Measurements from ENCODE around the gene RBPMS2.

RBPMS2 gene

DNA sequence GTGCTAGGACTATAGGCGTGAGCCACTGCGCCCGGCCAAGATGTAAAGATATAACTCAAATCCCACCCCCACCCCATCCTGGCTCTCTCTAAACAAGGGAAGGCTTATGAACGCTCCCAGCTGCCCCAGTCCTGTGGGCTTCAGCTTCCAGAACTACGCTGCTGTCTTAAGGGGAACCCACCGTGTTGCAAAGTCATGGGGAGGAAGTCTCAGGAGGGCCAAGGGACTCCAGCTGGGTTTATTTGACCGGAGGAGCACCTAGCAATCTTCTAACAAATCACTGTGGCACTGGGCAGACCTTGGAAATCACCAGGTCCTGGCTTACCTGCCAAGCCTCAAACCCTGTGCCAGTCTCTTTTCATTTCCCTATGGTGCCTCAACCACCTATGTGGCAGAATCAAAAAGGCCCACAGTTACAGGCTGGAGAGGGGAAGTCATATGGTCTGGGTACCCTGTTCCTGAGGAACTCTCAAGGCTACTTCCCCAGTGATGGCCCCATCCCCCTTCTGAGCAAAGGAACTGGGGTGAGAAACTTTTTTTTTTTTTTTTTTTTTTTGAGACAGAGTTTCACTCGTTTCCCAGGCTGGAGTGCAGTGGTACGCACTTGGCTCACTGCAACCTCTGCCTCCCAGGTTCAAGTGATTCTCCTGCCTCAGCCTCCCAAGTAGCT lies 83.4 kb downstream of the RBPMS2 start:
- DNase-seq (ENCODE audit: low spot score) = no peak

DNA sequence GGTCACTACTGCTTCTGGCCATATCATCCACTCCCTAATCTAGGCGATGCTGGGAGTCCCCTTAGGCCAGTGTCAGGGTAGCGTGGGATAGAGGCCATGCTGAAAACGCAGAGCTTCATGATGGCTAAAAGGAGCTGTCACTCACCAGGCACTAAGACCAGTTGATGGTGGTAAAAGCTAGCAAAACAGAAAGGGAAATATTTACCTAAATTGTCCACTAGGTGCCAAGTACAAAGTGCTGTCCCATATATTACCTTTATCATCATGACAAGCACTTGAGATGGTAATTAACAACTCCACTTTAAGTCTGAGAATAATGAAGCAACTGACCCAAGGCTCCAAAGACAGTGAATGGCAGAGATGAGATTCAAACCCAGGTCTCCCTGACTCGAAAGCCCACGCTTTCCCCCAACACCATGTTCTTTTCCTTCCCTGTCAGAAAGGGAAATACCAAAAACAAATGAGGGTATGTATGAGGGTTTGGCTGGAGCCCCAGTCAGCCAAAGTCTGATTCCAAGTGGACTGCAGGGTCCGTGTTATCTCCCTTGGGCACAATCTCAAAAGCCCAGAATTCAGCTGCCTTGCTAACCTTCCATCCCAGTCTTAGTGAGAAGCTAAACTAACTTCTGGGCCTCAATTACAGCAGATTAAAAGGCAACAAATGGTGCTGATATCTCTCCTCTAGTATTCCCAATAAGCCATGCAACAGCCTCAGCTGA lies 84.7 kb downstream of the RBPMS2 start:
- no peak for DNase-seq (ENCODE audit: low spot score)

DNA sequence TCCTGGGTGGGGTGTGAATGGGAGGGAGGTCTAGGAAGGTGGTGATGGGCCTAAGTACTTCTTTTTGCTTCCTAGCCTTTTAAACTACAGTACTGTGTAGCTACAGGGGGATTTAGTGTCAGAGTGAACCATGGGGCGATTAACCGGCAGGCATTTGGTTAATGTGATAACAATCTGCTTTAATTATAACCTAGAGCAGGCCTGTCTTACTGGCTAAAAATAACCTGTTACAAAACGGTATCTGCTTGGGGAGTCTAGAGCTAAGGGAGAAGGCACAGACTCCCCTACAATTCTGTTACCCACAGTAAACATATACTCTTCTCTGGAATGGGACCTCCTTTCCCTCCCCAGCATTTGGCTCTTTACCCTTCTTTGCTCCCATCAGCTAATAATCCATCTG lies 85.4 kb downstream of the RBPMS2 start:
- DNase-seq (ENCODE audit: low spot score) = no peak
